Memory B cell (primary cell): ENCODE results near the gene SNX25.
A peak's percentile ranks its signal among the peaks of the same experiment; 100 is the strongest.

Experiments
- ATAC-seq: fragments of 150-1000 bp; cut with Tn5 transposase; 2 replicates; pipeline ENCODE4 v1.10.0; 2021; ENCODE audit warnings: low read depth, mild to moderate bottlenecking, moderate library complexity
- DNase-seq, 2 donors: peaks; one replicate each; pipeline ENCODE4 v3.0.0; 2022; ENCODE audit warnings: low spot score in 2 of 2
- H3K27ac Mint-ChIP-seq: one replicate; pipeline ENCODE4 v1.8.0; 2022; ENCODE audit warnings: mild to moderate bottlenecking, moderate library complexity, mixed read lengths
- H3K27me3 Mint-ChIP-seq: one replicate; pipeline ENCODE4 v1.8.0; 2022; ENCODE audit warnings: mixed read lengths
- H3K36me3 Mint-ChIP-seq: one replicate; pipeline ENCODE4 v1.8.0; 2022; ENCODE audit warnings: mild to moderate bottlenecking, mixed read lengths
- H3K4me1 Mint-ChIP-seq: one replicate; pipeline ENCODE4 v1.8.0; 2022; ENCODE audit warnings: mixed read lengths
- H3K4me3 Mint-ChIP-seq: one replicate; pipeline ENCODE4 v1.8.0; 2022; ENCODE audit warnings: mild to moderate bottlenecking, moderate library complexity, mixed read lengths
- H3K9me3 Mint-ChIP-seq: one replicate; pipeline ENCODE4 v1.8.0; 2022; ENCODE audit warnings: mixed read lengths

Gene SNX25

DNA sequence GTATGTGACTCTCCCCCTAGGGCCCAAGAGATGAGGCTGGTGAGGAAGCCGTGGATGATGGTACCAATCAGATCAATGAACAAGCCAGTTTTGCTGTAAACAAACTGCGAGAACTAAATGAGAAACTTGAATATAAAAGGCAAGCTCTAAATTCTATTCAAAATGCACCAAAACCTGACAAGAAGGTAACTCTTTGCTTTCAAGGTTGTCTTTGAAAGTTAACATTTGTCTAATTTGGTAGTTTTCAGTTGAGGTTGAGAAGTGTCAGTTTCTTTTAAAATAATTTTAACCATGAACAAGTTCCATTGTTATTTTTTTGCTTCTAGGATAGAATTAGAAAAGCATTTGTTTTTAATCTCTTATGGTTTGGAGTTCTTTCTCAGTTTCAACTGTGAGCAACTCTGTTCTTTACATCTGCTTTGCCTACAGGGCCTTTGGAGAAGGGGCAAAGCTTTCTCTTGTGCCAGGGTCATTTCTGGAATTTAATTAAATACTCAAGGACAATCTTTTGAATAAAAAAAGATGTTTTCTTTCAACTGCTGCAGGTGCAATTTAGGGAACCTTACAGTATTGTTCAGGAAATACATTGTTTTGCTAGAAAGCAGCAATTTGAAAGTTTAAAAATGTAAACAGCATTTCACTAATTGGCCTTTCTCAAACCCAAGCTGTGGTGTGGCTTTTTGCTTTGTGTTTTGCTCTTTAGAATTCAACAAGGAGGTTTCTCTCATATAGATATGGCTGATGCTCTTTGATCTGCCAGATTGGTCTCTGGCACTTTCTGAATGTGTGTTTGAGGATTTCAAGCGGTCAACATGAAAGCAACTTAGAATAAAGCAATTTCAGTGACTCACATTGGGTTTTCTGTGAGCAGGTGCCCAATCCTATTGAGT, 123.4 kb downstream of the SNX25 start:
- Mint-ChIP-seq H3K4me3 (no peak overlapping the region), H3K27me3 (no peaks in the 10 kb centered on the region), H3K4me1 (peaks cover 29% of the 10 kb centered on the region), H3K9me3 (no peaks in the 10 kb centered on the region), H3K27ac (peak overlapping the region; percentile 80), H3K36me3 (peaks cover 48% of the 10 kb centered on the region)
- DNase-seq, result no peak
- no peak for ATAC-seq

DNA sequence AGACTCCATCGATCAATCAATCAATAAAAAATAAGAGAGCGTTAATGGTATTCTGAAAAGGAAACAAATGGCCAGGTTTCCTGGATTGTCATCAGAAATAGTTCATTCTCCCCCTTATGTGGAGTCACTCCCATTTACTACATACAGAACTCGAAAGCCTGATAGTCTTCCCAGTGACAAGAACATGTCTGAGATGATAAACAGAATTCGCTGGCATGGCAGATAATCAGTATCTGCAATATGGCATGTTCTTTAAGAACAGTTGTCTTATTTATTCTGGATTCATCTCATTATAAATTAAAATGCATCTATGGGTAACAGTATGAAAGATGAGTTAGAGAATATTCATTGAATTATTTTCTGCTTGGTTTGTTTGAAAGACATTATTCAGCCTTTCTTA, 124.9 kb downstream of the SNX25 start:
- Mint-ChIP-seq H3K27ac (no peak overlapping the region), H3K9me3 (no peaks in the 10 kb centered on the region), H3K36me3 (peaks cover 49% of the 10 kb centered on the region), H3K4me1 (peaks cover 26% of the 10 kb centered on the region), H3K27me3 (no peaks in the 10 kb centered on the region), H3K4me3 (no peak overlapping the region)
- DNase-seq, result no peak
- no peak for ATAC-seq

DNA sequence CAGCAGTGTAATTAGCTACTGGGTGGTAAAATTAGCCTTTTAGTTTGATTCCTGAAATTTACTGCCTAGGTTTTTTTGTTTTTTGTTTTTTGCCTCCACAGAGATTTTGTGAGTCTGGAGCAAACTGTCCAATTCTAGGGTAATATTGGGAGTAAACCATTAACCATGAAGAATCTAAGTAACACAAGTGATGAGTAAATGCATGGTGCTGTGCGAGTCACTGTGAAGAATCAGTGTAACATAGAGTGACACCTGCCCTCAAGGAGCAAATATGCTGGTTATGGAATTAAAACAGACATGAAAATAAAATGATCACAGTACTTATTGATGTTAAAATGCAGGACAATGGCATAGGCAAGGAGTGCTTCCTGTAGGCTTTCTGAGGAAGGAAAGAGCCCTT, 126.2 kb downstream of the SNX25 start:
- ATAC-seq, result no peak
- Mint-ChIP-seq H3K36me3 (peaks cover 51% of the 10 kb centered on the region), H3K4me1 (peaks cover 31% of the 10 kb centered on the region), H3K27me3 (no peaks in the 10 kb centered on the region), H3K9me3 (no peaks in the 10 kb centered on the region), H3K4me3 (no peak overlapping the region), H3K27ac (no peak overlapping the region)
- DNase-seq, result no peak

DNA sequence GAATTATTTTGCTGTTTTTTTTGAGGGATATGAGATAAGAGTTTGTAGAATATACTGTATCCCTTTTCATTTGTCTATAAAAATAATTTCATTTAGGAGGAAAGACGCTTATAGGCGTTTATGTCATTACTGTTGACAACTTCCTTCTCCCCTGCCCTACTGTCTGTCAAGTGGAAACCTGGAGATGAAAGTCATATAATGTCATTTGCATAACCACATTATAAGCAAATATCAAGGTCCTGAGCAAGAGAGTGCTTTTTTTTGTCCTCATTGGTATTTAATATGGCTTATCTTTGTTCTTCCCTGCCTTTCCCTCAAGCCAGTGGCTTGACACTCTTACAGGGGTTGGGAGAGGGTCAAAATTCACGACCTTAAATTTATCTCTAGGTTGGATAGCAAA, 130.5 kb downstream of the SNX25 start:
- peaks cover 52% of the 10 kb centered on the region for H3K4me1 Mint-ChIP-seq
- no peak for DNase-seq
- H3K36me3 Mint-ChIP-seq, result peaks cover 55% of the 10 kb centered on the region
- no peaks in the 10 kb centered on the region for H3K9me3 Mint-ChIP-seq
- ATAC-seq, result peak; percentile 87
- H3K27ac Mint-ChIP-seq, result peak overlapping the region; percentile 49
- H3K27me3 Mint-ChIP-seq, result no peaks in the 10 kb centered on the region
- no peak overlapping the region for H3K4me3 Mint-ChIP-seq

DNA sequence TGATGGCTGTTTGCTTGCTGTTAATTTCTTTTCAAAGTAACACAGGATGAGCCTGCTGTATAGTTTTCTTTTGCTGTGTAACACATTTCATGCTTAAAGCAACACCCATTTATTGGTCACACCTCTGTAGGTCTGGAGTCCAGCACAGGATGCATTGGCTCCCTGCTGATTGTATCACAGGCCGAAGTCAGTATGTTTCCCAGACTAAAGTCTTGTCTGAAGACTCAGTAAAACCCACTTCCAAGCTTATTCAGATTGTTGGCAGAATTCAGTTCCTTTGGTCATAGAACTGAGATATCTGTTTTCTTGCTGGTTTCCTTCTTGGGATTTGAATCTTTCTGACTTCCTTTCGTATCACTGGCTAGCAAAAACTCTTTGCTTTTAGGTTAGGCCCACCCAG, 132.0 kb downstream of the SNX25 start:
- Mint-ChIP-seq H3K9me3 (no peaks in the 10 kb centered on the region), H3K36me3 (peaks cover 45% of the 10 kb centered on the region)
- DNase-seq, result no peak

DNA sequence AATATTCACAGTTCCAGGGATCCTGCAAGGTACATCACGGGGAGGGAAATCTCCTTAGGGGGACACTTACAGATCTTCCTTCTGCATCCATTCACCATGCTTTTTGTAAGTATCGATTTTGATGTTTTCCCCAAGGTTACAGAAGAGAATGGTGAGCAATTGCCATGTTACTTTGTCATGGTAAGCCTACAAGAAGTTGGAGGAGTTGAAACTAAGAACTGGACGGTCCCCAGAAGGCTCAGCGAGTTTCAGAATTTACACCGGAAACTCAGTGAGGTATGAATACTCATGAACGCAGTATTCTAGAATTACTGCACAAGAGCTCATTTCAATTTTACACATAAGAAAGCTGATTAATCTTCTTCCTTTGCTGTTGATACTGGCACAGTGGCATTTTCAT, 132.4 kb downstream of the SNX25 start:
- H3K9me3 Mint-ChIP-seq, result no peaks in the 10 kb centered on the region
- H3K27me3 Mint-ChIP-seq, result no peaks in the 10 kb centered on the region
- H3K4me1 Mint-ChIP-seq, result peaks cover 50% of the 10 kb centered on the region
- DNase-seq (no peak), ATAC-seq (peak; percentile 34)
- H3K36me3 Mint-ChIP-seq, result peaks cover 43% of the 10 kb centered on the region
- peak overlapping the region; percentile 87 for H3K27ac Mint-ChIP-seq
- H3K4me3 Mint-ChIP-seq, result peak overlapping the region; percentile 31

More for the DNA sequence above, 132.0 kb downstream of the SNX25 start:
- Mint-ChIP-seq H3K27me3 (no peaks in the 10 kb centered on the region), H3K27ac (peak overlapping the region; percentile 87), H3K4me3 (no peak overlapping the region), H3K4me1 (peaks cover 55% of the 10 kb centered on the region)
- ATAC-seq, result no peak

DNA sequence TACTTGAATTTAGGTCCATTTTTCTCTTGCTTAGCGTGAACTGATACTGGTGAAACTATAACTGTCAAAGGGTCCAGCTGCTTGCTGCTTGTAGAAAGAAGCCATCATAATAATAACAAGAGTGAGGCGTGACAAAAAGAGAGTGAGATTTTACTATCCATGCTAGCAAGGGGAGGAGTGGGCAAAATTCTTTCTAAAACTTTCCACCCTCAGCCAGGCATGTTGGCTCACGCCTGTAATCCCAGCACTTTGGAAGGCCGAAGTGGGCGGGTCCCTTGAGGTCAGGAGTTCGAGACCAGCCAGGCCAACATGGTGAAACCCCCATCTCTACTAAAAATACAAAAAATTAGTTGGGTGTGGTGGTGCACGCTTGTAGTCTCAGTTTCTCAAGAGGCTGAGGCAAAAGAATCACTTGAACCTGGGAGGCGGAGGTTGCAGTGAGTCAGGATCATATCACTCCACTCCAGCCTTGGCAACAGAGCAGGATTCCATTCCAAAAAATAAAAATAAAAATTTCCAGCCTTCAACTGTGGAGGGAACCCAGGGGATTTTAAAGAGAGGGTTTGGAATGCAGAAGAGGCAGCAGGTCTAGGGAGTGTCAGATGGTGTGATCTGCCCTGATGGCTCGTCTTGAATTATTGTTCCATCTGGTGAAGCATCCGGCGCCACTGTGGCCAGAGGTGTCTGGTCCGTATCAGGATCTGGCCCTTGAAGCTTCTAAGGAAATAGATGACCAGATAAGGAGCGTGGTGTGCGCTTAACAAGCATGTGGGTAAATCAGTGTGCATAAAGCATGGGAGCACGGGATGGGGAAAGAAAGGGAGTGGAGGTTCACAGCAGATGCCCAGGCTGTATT, 134.6 kb downstream of the SNX25 start:
- Mint-ChIP-seq H3K27me3 (no peaks in the 10 kb centered on the region), H3K9me3 (no peaks in the 10 kb centered on the region), H3K36me3 (peaks cover 39% of the 10 kb centered on the region), H3K4me3 (peak overlapping the region; percentile 3), H3K4me1 (peaks cover 43% of the 10 kb centered on the region), H3K27ac (peak overlapping the region; percentile 75)
- DNase-seq (no peak), ATAC-seq (no peak)

DNA sequence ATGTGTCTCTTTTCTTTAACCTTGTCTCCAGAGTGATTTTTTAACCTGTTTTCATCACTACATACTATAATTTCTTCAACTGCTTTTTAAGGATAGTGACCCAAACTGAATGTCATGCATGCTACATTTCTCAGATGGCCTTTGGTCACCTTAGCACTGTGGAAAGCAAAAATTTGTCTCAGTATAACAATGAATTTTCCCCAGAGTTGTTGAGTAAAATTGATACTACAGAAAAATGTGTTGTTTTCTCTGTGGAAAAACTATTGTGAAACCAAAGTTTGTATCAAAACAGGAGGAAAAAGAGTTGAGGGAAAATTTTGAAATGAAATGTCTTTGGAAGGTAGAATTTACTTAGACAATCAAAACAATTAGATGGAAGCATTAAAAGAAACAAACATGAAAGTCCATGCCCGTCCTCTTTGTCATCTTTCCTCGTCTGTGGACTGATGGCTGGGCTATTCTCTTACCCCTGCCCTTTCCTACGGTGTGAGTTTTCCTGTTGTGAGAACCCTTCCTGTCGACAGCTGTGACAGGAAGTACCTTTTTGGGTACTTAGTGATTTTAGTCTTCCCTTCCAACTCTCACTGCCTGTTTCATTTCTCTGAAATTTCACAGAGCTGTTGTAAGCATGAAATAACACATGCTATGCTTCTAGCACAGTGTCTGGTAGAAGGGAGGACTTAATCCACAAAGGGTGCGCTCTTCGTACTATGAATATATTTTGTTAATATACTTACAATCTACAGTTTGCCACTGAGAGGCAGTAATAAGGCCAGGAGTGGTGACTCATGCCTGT, 135.5 kb downstream of the SNX25 start:
- Mint-ChIP-seq H3K27ac (peak overlapping the region; percentile 71), H3K4me3 (peak overlapping the region; percentile 45), H3K36me3 (peaks cover 41% of the 10 kb centered on the region), H3K9me3 (no peaks in the 10 kb centered on the region), H3K27me3 (no peaks in the 10 kb centered on the region), H3K4me1 (peaks cover 39% of the 10 kb centered on the region)
- ATAC-seq (peak; percentile 60), DNase-seq (no peak)

DNA sequence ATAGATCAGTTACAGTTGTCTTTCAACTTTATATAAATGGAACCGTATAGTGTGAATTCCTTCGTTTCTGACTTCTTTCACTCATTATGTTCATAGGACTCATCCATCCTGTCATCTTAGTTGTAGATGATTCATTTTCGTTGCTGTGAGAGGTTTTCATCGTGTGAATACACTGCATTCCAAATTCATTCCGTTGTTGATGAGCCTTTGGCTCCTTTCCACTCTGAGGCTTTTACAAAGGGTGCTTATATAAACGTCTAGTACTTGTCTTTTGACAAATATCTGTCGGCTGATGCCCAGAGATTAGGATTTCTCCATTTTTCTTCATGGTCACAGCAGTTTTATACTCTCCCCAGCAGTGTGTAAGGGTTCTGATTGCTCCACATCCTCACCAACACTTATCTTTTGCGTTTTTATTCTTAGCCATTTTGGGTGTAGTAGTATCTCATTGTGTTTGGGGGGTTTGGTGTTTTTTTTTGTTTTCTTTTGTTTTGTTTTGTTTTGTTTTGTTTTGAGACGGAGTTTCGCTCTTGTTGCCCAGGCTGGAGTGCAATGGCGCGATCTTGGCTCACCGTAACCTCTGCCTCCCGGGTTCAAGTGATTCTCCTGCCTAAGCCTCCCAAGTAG, 137.7 kb downstream of the SNX25 start:
- no peaks in the 10 kb centered on the region for H3K9me3 Mint-ChIP-seq
- H3K27ac Mint-ChIP-seq, result peak overlapping the region; percentile 65
- no peaks in the 10 kb centered on the region for H3K27me3 Mint-ChIP-seq
- H3K36me3 Mint-ChIP-seq, result peaks cover 39% of the 10 kb centered on the region
- ATAC-seq, result no peak
- no peak for DNase-seq
- no peak overlapping the region for H3K4me3 Mint-ChIP-seq
- peaks cover 38% of the 10 kb centered on the region for H3K4me1 Mint-ChIP-seq

DNA sequence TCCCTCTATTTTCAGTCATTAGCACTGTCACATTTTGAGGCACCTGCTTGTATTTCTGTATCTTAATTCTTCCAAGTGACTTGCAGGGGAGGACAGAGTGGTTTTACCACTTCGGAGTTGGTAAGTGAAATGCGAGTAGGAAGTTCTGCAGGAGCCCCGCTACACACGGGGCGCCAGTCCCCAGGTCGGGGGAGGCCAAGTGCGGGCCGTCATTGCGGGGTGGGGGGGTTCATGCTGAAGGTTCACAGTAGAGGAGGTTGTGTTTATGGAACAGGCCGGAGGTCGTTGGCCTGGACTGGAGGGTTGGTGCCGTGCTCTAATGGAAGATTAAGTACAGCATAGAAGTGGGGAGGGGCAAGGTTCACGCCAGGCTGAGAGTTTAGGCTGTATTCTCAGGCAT, 142.3 kb downstream of the SNX25 start:
- Mint-ChIP-seq H3K27me3 (no peaks in the 10 kb centered on the region), H3K36me3 (peaks cover 53% of the 10 kb centered on the region), H3K9me3 (no peaks in the 10 kb centered on the region), H3K4me1 (peaks cover 23% of the 10 kb centered on the region), H3K4me3 (no peak overlapping the region), H3K27ac (peak overlapping the region; percentile 73)
- DNase-seq (no peak), ATAC-seq (no peak)

DNA sequence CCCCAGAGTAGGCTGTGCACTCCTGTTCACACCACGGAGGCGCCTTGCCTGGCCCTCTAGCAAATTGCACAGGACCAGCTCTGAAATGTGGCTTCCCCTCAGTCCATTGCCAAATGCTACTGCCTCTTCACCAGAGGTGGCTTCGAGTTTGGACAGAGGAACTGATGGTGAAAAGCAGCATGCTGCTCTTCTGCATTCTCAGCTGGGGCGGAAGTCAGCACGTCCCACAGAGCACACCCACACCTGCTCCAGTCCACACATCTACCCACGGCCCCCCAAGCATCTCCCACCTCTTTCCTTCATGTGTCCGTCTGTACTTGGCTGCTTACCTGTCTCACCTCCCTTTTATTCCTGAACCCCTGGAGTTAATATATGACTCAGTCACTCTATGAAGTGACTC, 142.8 kb downstream of the SNX25 start:
- H3K27ac Mint-ChIP-seq, result peak overlapping the region; percentile 73
- peaks cover 23% of the 10 kb centered on the region for H3K4me1 Mint-ChIP-seq
- no peaks in the 10 kb centered on the region for H3K9me3 Mint-ChIP-seq
- DNase-seq (no peak), ATAC-seq (peak; percentile 47)
- peak overlapping the region; percentile 38 for H3K4me3 Mint-ChIP-seq
- H3K27me3 Mint-ChIP-seq, result no peaks in the 10 kb centered on the region
- peaks cover 48% of the 10 kb centered on the region for H3K36me3 Mint-ChIP-seq

DNA sequence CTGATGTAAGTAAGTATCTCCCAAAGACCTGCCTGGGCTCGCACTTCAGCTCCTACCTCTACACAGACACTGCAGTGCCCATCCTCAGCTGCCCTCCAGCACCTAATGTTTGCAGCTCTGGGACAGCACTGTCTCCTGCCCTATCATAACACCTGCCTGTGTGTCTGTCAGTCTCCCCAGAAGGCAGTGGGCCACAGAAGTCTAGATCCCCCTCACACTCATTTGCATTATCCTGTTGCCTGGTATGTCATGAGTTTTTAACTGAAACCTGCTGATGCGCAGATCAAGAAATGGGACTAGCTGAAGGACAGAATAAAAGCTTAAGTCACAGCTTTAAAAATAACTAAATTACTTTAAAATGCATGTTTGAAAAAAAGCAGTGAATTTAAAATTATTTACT, 143.3 kb downstream of the SNX25 start:
- Mint-ChIP-seq H3K36me3 (peaks cover 48% of the 10 kb centered on the region), H3K27ac (no peak overlapping the region)
- peak; percentile 27 for ATAC-seq

DNA sequence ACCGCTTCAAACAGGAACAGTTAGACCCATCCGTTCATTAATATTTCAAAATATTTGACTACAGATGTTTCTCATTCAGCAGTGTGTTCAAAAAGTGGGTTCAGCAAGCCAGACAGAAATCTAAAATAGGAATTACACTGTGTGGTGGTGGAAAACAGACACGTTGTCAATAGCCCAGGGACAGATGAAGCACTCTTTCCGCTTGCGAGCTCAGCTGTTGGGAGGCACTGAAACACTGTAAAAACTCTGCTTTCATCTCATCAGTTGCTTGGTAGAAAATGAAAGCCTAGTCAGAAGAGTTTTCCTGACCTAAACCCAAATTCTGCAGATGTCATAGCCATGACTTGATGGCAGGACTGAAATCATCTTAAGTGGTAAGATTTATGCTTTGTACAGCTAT, 147.8 kb downstream of the SNX25 start:
- ATAC-seq (no peak), DNase-seq (no peak)
- H3K9me3 Mint-ChIP-seq, result no peaks in the 10 kb centered on the region
- H3K4me1 Mint-ChIP-seq, result peaks cover 6% of the 10 kb centered on the region
- H3K27me3 Mint-ChIP-seq, result no peaks in the 10 kb centered on the region
- peaks cover 31% of the 10 kb centered on the region for H3K36me3 Mint-ChIP-seq
- H3K4me3 Mint-ChIP-seq, result no peak overlapping the region
- H3K27ac Mint-ChIP-seq, result peak overlapping the region; percentile 58

More for the DNA sequence above, 143.3 kb downstream of the SNX25 start:
- DNase-seq, result no peak
- Mint-ChIP-seq H3K27me3 (no peaks in the 10 kb centered on the region), H3K9me3 (no peaks in the 10 kb centered on the region), H3K4me3 (no peak overlapping the region), H3K4me1 (peaks cover 21% of the 10 kb centered on the region)
